Stimulated activated CD4-positive, alpha-beta T cell treated with anti-CD3 and anti-CD28 coated beads, Interleukin-4, amount 100 ng/mL, for 48 hours (primary cell): ENCODE results near the gene FKBP3.
A peak's percentile ranks its signal among the peaks of the same experiment; 100 is the strongest.
"Not testable (repeated sequence)": the region's sequence is repeated elsewhere in the genome, so short reads cannot be mapped to it uniquely, and the experiment has no call there.

Source experiments
- DNase-seq, 2 donors: peaks; one replicate each; pipeline ENCODE4 v3.0.0-alpha.2; 2020; ENCODE audit warnings: low read depth in 2 of 2

The FKBP3 gene

DNA sequence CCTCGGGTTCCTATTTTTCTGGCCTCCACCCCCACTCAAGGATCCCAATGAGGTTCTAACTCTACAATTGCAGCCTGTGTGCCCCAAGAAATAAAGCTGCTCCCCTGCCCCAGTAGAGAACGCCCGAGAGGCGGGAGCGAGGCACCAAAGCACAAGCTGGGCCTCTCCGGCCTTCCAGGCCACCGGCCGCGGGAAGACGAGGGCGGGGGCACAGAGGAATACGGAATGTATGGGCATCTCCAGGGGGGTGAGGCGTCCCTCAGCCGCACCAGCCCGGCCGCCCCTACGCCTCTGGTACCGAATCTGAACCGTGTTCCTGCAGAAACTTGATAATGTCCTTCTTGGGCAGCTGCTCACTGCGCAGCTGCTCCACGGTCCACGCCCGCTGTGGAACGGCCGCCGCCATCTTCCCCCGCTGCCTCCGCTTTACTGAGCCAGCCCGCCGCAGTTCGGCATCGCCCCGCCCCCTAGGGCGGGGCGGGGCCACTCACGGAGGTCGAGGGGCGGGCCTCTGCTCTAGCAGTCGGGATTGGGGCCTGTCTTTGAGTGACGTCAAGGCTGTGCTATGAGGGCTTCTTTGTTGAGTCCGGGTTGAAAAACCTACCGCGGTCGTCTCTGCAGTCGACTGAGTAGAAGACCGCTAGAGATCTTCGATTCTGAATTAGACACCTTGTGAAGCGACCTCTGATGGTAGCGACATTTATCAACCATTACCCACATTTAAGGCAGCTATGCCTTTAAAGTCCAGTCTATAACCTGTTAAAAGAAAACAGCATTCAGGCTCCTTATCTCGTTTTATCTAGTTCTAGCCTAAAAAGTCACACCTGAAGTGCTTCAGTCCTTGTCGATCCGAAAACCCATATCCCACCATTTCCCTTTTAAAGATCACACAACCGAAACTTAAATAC is at the start of gene FKBP3:
Gene FKBP3, minus strand, starts transcription at position 431 of the 908 bp plus-strand sequence. Its CDS starts 25 bp downstream, at position 406.
- peak; percentile 87 to 93 for DNase-seq

DNA sequence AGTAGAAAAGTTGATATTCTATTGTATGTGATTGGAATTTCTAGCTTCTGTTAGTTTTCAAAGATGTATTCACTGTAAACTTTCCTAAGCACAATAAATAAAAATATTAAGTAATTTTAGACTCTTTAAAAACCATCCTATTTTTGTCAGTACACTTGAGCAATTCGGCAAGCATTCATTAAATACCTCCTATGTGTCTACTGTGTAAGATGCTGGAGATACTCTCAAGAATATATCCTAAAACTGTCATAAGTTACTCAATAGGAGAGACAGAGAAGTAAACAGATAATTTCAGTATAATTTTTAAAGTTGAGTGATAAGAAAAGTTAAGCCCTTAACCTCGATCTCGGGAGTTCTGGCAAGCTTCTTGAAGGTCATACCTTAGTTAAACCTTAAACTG is 47.5 kb upstream of the FKBP3 start:
- DNase-seq = no peak

DNA sequence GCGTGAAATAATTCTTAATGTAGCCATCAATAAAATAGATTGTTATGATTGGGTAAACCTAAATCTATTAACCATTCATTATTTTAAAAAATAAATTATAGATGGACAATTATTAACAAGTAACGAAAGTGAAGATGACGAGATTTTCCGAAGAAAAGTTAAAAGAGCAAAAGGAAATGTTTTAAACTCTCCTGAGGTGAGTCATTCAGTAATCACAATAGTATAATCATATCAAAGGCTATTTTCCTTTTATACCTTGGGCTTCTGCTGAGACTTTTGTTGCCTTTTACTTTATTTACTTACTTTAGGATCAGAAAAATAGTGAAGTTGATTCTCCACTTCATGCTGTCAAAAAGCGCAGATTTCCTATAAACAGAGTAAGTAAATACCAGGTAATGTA is 47.0 kb upstream of the FKBP3 start:
- no peak for DNase-seq

DNA sequence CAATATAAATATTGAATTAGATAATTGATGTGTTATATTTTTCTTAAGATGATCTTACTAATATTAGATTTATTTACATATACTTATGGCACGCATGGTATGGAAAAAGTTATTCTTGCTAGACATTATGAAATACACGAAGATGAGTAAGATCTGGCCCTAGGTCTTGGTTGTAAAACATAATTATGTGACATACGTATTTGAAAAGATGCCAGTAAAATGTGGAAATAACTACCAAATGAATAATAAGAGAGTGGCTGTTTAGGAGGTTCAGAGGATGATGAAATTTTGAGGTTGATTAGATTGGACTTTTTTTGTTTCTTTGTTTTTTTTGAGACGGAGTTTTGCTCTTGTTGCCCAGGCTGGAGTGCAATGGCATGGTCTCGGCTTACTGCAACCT is 42.8 kb upstream of the FKBP3 start:
- no peak for DNase-seq

DNA sequence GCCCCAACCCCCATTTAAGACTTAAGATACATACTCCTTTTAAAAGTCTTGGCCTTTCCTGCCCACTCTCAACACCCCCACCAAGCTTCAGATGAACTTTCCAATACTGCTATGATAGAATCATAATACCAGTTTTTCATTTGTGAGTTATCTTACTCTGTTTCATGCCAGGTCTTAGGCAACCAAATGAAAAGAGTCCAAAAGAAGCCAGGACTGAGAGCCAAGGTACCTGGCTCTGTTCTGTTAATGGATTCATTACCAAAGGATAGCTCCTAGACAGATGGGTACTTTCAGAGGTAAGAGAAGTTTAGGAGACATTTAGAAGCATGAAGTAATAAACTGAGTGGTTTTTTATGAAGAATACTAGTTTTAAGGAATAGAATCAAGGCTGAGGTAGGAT is 35.6 kb upstream of the FKBP3 start:
- no peak for DNase-seq

DNA sequence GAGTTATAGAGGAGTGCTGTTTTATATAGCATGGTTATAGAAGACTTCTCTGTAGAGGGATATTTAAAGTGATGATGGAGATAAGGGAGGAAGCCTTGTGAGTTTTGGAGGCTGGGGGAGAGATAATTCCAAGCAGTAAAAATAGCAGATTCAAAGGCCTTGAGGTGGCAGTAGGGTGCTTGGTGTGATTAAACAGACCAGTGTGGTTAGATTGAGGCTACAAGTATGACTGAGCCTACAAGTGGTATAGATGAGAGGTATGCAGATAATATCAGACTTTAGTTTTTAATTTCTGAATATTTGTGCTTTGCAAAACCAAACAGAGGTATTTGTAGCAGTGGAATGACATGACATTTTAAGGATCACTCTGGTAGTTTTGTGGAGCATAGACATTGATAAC is 21.8 kb upstream of the FKBP3 start:
- DNase-seq = no peak

DNA sequence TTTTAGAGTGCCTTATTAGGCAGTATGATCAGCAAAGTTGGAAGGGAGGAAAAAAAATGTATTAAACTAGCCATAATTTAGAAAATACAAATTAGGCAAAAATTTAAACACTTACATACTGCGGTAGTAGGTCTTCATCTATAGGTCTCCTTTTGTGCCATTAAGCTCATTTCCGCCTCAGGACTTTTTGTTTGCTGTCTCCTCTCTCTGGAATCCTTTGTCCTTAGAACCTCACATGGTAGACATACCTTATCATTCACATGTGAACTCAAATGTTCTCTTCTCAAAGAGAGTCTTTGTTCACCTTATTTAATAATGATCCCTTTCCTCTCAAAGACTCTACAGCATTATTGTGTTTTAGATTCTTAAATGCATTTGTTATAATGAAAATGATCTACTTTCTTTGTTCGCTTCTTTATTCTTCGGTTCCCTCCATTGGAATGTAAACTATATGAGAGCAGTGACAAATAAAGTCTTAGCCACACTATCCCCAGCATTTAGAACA is 16.2 kb upstream of the FKBP3 start:
- no peak for DNase-seq

DNA sequence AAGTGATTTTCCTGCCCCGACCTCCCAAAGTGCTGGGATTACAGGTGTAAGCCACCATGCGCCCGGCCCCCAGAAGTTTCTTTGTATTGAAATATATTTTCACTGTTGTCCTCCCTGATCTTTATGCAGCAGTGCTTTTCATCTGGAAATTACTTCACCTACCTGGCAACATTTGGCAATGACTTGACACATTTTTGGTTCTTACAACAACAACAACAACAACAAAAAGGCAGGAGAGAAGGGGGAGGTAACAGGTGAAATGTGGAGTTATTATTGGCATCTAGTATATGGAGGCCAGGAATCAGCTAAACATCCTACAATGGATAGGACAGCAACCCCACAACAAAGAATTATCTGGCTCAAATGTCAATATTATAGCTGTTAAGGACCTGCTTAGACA is 15.3 kb upstream of the FKBP3 start:
- DNase-seq = no peak

DNA sequence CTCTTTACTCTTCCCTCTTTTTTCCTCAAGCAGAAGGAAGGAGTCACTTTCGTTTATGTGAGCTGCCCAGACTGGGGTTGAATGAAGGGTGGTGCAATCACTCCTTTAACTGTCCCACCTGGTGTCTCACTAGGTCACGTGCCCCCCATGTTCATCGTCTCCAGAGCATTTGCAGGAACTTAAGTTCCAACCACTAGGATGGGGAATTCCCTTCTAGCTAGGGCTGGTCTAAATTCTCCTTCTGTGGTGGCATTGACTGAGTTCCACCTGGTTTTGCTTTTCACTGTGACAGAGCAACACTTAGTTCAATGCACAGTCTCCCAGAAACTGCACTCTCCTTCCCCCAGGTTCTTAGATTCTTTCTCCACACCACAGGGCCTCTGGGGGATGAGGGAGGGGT is 10.9 kb upstream of the FKBP3 start:
- no peak for DNase-seq

DNA sequence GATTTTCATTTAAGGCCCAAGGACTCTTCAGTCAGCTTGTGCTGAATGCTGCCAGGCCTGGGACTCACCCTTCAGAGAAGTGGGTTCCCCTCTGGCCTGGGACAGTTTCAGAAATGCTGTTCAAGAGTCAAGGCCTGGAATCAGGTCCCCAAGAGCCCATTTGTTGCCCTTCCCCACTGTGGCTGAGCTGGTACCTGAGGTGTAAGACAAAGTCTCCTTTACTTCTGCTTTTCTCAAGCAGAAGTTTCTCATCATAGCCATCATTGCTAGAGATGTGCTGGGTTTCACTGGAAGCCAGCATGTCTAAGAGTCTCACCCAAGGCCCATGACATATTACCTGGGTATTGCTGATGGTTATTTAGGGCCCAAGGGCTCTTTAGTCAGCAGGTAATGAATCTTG is 10.4 kb upstream of the FKBP3 start:
- DNase-seq = no peak

DNA sequence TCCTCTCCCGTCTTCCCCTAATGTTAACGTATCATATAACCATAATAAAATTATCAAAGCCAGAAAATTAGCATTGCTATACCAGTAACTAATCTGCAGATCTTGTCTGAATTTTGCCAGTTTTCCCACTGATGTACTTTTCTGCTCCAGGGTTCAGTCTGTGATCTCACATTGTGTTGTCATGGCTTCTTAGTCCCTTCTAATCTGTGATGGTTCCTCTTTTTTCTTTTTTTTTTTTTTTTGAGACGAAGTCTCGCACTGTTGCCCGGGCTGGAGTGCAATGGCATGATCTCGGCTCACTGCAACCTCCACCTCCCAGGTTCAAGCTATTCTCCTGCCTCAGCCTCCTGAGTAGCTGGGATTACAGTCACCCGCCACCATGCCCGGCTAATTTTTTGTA is 7.8 kb upstream of the FKBP3 start:
- DNase-seq = not testable (repeated sequence)

DNA sequence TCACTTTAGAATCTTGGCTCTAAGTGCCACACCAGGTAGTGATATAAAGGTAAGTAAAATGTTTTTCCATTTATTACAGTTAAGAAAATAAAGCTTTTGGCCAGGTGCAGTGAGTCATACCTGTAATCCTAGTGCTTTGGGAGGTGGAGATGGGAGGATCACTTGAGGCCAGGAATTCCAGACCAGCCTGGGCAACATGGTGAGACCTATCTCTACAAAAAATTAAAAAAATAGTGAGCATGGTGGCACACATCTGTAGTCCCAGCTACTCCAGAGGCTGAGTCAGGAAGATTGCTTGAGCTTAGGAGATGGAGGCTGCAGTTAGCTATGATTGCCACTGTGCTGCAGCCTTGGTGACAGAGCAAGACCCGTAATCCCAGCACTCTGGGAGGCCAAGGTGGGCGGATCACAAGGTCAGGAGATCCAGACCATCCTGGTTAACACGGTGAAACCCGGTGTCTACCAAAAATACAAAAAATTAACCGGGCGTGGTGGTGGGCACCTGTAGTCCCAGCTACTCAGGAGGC is 6.4 kb upstream of the FKBP3 start:
- DNase-seq = no peak

DNA sequence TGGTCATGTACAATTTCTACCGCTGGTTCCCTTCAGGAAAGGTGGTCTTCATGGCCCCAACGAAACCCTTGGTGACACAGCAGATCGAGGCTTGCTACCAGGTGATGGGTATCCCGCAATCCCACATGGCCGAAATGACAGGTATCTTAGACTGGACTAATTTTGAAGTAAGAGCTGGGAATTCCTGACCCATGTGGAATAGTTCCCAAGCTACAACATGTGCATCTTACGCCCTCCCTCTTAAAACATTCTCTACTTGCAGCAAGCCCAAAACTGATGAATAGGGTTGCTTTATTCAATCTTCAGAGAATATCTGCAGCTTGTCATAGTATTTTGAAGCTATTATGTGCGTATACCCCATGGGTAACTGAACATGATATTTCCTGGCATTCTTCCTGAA is 2.1 kb upstream of the FKBP3 start:
- DNase-seq = no peak

DNA sequence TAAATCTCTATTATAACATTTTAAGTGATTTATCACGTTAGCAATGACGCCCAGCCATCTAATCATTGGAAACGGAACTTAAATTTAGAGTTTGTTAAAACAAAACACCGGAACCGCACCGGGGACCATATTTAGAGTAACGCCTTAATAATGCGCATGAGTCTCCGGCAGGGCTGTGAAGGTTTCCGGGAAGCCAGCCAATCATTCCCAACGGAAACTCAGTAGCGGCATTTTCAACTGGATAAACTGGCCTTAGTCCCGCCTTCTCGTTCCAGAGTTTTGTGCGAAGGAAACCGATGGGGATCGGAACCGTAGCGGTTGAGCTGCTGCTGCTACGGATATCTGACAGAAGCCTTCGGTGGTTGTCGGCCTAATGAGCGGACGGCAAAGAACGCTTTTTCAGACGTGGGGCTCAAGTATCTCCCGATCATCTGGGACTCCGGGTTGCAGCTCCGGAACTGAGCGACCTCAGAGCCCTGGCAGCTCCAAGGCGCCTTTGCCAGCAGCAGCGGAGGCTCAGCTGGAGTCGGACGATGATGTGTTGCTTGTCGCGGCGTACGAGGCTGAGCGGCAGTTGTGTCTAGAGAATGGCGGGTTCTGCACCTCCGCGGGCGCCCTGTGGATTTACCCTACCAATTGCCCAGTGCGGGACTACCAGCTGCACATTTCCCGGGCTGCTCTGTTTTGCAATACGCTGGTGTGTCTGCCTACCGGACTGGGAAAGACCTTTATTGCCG is 1.5 kb upstream of the FKBP3 start, which contains the start of gene FANCM:
Gene FANCM, plus strand, starts transcription at position 272 of the 737 bp plus-strand sequence. Its CDS starts 102 bp downstream, at position 374.
- DNase-seq = peak; percentile 72 to 79

DNA sequence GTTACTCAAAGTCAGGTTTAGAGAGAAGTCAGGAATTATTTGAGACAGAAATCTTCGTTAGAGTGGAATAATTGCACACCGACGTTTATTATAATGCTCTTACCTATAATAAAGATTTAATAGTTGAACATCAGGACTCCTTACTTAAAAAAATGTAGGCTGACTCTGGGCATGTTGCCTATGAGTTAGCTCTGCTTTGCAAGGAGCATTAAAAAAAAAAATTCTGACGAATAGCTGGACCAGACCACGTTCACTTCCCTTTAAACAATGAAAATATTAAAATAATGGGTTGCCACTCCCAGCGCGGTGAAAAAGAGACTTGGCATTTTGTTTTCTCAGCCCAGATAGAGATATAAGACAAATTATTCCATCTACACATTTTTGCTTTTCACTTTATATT is 875 bp upstream of the FKBP3 start:
- DNase-seq = no peak

DNA sequence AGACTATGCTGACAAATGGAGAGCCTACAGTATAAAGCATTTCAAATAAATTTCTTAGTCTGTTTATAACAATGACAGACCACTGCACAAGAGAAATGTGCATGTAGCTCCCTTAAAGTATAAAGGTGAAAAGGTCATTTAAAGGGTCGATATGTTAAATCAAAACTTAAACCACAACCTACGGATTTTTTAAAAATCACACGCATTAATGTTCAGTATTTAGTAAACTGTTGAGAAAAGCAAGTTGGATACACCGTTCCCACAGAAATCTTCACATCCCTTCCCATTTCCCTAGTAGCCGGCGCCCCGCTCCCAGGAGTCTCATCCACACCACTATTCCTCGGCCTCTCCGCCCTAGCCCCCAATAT is 614 bp downstream of the FKBP3 start:
- no peak for DNase-seq

DNA sequence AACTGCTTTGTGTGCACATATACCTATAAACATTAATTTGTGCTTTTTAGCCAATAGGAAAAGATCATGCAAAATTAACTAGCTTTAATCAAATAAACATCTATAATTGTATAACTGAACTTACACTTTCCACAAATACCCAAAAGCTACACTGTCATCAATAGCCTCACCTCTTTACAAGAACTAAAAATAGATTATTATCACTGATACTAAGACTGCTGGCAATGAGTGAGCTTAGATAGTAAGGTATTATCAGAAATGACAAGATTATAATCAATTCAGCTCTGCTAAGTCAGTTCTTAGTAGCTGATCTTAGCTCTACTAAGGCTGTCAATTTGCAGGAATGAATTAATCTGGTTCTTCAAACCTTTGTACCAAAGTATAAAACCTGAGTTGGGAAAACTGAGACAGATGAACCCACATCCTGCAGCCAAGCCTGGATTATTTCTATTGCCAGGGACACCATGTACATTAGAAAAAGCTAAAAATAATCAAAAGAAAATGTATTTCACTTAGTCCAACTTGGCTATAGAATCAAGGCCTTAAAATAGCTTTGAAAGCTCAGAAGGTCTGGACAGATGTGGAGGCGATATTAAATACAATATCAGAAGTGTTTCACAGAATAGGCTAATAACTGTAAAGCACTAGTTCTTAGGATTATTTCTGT is 5.2 kb downstream of the FKBP3 start:
- DNase-seq = no peak

DNA sequence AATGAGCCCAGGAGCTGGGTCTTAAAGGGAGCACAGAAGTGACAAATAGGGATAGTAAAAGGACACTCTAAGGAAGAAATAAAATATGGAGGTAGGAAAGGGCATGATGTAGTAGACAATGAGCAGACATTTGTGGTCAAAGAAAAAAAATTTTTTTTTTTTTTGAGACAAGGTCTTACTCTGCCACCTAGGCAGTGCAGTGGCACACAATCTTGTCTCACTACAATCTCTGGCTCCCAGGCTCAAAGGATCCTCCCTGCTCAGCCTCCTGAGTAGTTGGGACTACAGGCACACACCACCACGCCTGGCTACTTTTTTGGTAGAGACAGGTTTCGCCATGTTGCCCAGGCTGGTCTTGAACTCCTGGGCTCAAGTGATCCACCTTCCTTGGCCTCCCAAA is 8.5 kb downstream of the FKBP3 start:
- no peak for DNase-seq

DNA sequence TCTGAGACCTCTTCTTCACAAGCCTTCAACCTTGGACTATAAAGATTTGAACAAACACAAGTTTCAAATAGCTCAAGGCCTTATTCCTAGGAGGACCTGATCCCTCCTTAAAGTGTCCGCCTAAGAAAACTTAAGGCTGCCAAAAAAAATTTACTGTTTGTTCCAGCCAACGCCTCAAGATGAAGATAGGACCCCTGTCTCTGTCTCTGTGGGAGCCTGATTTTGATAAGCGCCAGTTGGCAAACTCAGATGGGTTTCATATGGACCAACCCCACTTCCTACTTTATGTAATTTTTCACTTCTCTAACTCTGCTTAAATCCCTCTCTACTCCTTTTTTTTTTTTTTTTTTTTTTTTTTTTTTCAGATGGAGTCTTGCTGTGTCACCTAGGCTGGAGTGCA is 11.0 kb downstream of the FKBP3 start:
- DNase-seq = no peak

DNA sequence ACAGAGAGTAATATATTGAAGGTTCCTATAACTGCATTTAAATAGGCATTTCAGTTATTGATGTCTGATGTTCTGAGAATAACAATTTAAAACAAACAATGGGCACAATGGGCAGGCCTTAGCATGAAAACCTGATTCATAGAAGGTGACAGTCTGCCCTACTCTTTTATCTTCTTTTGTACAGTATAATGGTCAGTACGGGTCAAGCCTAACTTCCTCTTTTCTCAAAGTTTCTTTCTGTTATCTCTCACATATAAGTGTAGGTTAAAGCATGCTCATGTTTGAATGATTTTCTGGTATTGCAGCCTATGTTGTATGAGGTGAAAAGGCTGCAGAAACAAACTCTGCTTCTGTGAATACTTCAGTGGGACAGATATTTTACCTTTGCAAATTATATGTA is 14.2 kb downstream of the FKBP3 start:
- no peak for DNase-seq

DNA sequence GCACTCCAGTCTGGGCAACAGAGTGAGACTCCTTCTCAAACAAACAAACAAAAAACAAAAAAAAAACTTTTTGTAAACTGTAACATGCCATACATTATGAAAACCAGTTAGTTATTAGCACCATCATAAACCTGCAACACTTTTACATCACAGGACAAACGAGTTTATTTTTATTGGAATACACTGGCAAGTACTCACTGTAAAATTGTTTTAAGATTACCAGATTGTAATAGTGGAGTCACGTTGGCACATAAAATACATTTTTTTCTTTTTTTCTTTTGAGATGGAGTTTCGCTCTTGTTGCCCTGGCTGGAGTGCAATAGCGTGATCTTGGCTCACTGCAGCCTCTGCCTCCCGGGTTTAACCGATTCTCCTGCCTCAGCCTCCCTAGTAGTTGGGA is 15.7 kb downstream of the FKBP3 start:
- DNase-seq = no peak

DNA sequence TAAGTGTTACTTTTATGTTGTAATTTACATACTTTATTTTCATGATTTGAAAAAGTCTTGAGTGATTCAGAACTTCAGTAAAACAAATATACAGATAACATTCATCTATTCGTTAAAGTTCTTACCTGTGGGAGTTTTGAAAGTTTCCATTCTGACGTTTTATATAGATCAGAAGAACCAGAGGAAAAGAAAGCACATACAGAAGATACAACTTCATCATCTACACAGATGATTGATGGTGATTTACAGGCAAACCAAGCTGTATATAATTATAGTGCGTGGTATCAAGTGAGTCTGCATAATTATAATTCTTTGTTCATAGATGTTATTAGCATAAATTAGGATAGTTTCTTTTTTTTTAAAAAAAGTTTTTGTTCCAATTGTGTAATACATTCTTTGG is 20.0 kb downstream of the FKBP3 start:
- no peak for DNase-seq
